HL-60/S4 treated with phorbol 12-myristate 13-acetate at 8.2 ng/mL for 4 days and 3 days (cell line): ENCODE results near the gene ESYT2.
"Not testable (repeated sequence)": the region's sequence is repeated elsewhere in the genome, so short reads cannot be mapped to it uniquely, and the experiment has no call there.

ENCODE experiments used
- in situ Hi-C: fragments of 300-500 bp; cut with MboI; formaldehyde crosslinking; loops from 2 replicates; pipeline ENCODE4 v1.15.0; 2022; ENCODE audit warnings: low sequenced_read_pairs

ESYT2 gene

GRCh38 chr7:158856883-158857668 lies 27.8 kb upstream of the ESYT2 start:
- in situ Hi-C loops: no loop called here

GRCh38 chr7:158854681-158855081 lies 25.4 kb upstream of the ESYT2 start:
- in situ Hi-C loops: no loop called here

GRCh38 chr7:158850545-158851102 lies 21.3 kb upstream of the ESYT2 start:
- in situ Hi-C loops: no loop called here

GRCh38 chr7:158849768-158850544 lies 20.6 kb upstream of the ESYT2 start:
- in situ Hi-C loops: no loop called here

- in situ Hi-C loops: no loop called here
These were observed 20.1 kb upstream of the ESYT2 start for GRCh38 chr7:158849442-158849767.

- in situ Hi-C loops: no loop called here
These were observed 18.1 kb upstream of the ESYT2 start for GRCh38 chr7:158847451-158847866.

- in situ Hi-C loops: no loop called here
These were observed 17.0 kb upstream of the ESYT2 start for GRCh38 chr7:158846304-158846703.

GRCh38 chr7:158843771-158844170 lies 14.5 kb upstream of the ESYT2 start:
- in situ Hi-C loops: no loop called here

- in situ Hi-C loops: no loop called here
These were observed 13.2 kb upstream of the ESYT2 start for GRCh38 chr7:158842486-158842885.

- in situ Hi-C loops: no loop called here
These were observed 11.3 kb upstream of the ESYT2 start for GRCh38 chr7:158840604-158841003.

GRCh38 chr7:158839177-158839576 lies 9.9 kb upstream of the ESYT2 start:
- in situ Hi-C loops: not testable (repeated sequence)

- in situ Hi-C loops: no loop called here
These were observed 8.7 kb upstream of the ESYT2 start for GRCh38 chr7:158837790-158838637.

- in situ Hi-C loops: no loop called here
These were observed 7.4 kb upstream of the ESYT2 start for GRCh38 chr7:158836692-158837091.

- in situ Hi-C loops: no loop called here
These were observed 5.8 kb upstream of the ESYT2 start for GRCh38 chr7:158834878-158835784.

GRCh38 chr7:158832994-158833393 lies 3.7 kb upstream of the ESYT2 start:
- in situ Hi-C loops: no loop called here

- in situ Hi-C loops: no loop called here
These were observed 2.4 kb upstream of the ESYT2 start for GRCh38 chr7:158831738-158832091.

GRCh38 chr7:158830211-158830723 lies 958 bp upstream of the ESYT2 start:
- in situ Hi-C loops: no loop called here

- in situ Hi-C loops: no loop called here
These were observed 328 bp downstream of the ESYT2 start for GRCh38 chr7:158829021-158829341.

- in situ Hi-C loops: no loop called here
These were observed 932 bp downstream of the ESYT2 start for GRCh38 chr7:158828133-158829020.
